HepG2 (cell line): ENCODE measurements around the gene ZNF683. TPM values are rescaled to one million over a fixed set of nuclear protein-coding genes. Genes with fewer than 3 reads are reported as not detected.
A peak's percentile ranks its signal among the peaks of the same experiment; 100 is the strongest.

Source experiments
- ATAC-seq: fragments of 200-7000 bp; cut with Tn5 transposase; 3 replicates; pipeline ENCODE4 v1.9.1; 2020; ENCODE audit warnings: mild to moderate bottlenecking, moderate library complexity
- BruUV-seq: library from RNA; stranded (reverse); fragments of 400-500 nt; replicated peaks from 2 replicates; lab custom pipeline; 2021; lab: Mats Ljungman, UMichigan
- CTCF ChIA-PET: fragments of 300-600 bp; formaldehyde crosslinking; extraction: SDS; loops from one replicate; lab custom pipeline; 2021; ENCODE audit warnings: low total read pairs, inconsistent platforms, low intra/inter-chr PET ratio; lab: Yijun Ruan, JAX
- POLR2A ChIA-PET: fragments of 350-600 bp; sonication (Branson Sonifier 250); formaldehyde crosslinking; loops from one replicate; lab custom pipeline; 2020; ENCODE audit warnings: antibody characterized with exemption, inconsistent platforms; lab: Yijun Ruan, JAX
- DNase-seq: peaks from one replicate; pipeline ENCODE4 v3.0.0-alpha.2; 2015; ENCODE audit warnings: low spot score
- FAIRE-seq: peaks from 3 replicates; lab custom pipeline; 2011; peaks lifted over from hg19 to GRCh38; lab: Jason Lieb, UNC
- H2AFZ ChIP-seq: one replicate; pipeline ENCODE4 v1.6.1; 2011; ENCODE audit warnings: low read length, inconsistent platforms
- H3K27ac ChIP-seq: fragments of 300-600 bp; 3 replicates; pipeline ENCODE4 v1.8.0; 2011; ENCODE audit warnings: mixed run types, mild to moderate bottlenecking, mixed read lengths, low read length, inconsistent platforms; ENCODE audit not compliant: insufficient read depth; ENCODE audit errors: extremely low read length
- H3K27me3 ChIP-seq, 2 experiments: fragments of 200-600 bp in 1 of 2; 2 replicates in 1 of 2; 3 replicates in 1 of 2; pipeline versions ENCODE4 v1.6.0 to v1.8.0; 2011; ENCODE audit warnings: low read length in 2 of 2, mild to moderate bottlenecking in 2 of 2, moderate library complexity in 2 of 2, inconsistent platforms in 1 of 2; ENCODE audit not compliant: insufficient read depth in 2 of 2, control insufficient read depth in 1 of 2
- H3K36me3 ChIP-seq, 2 experiments: fragments of 200-600 bp in 1 of 2; replicated peaks in 1 of 2; 2 replicates in 1 of 2; 3 replicates in 1 of 2; pipeline versions ENCODE4 v1.5.1 to v1.8.0; 2011; ENCODE audit warnings: low read length in 2 of 2, inconsistent platforms in 1 of 2; ENCODE audit not compliant: insufficient read depth in 2 of 2, control insufficient read depth in 1 of 2
- H3K4me1 ChIP-seq: 2 replicates; pipeline ENCODE4 v1.5.1; 2012; ENCODE audit warnings: low read length, inconsistent platforms; ENCODE audit not compliant: insufficient read depth
- H3K4me2 ChIP-seq: 2 replicates; pipeline ENCODE4 v1.6.0; 2011; ENCODE audit warnings: low read depth, low read length, inconsistent platforms
- H3K4me3 ChIP-seq, 3 experiments: fragments of 200-600 bp in 1 of 3; sonication (generic), shearing (Covaris generic) in 1 of 3; replicated peaks in 1 of 3; 2 replicates each; pipeline ENCODE4 v1.5.1; 2011 to 2016; ENCODE audit warnings: low read length in 3 of 3, inconsistent platforms in 2 of 3, low read depth in 2 of 3, mild to moderate bottlenecking in 2 of 3, control low read depth in 1 of 3, mixed read lengths in 1 of 3; ENCODE audit not compliant: insufficient read depth in 1 of 3
- H3K79me2 ChIP-seq: one replicate; pipeline ENCODE4 v1.6.1; 2011; ENCODE audit warnings: low read length, inconsistent platforms; ENCODE audit not compliant: insufficient read depth
- H3K9ac ChIP-seq: 2 replicates; pipeline ENCODE4 v1.6.0; 2011; ENCODE audit warnings: mild to moderate bottlenecking, low read depth, low read length, inconsistent platforms; ENCODE audit not compliant: insufficient read depth
- H3K9me3 ChIP-seq: 2 replicates; pipeline ENCODE4 v1.5.1; 2012; ENCODE audit warnings: mild to moderate bottlenecking, low read length
- H4K20me1 ChIP-seq: 2 replicates; pipeline ENCODE4 v1.6.0; 2011; ENCODE audit warnings: inconsistent platforms, mild to moderate bottlenecking, low read length, moderate library complexity; ENCODE audit not compliant: insufficient read depth
- DMAP1 ChIP-seq: IDR thresholded peaks from 2 replicates; pipeline ENCODE4 v1.6.1; 2016
- JUNB ChIP-seq: sonication (generic); formaldehyde crosslinking; IDR thresholded peaks from 2 replicates; pipeline ENCODE4 v1.8.0; 2022; ENCODE audit warnings: missing genetic modification reagents, mild to moderate bottlenecking, borderline replicate concordance
- PRMT3 ChIP-seq: sonication (generic); formaldehyde crosslinking; IDR thresholded peaks from 2 replicates; pipeline ENCODE4 v1.8.1; 2022; ENCODE audit warnings: low read depth, mild to moderate bottlenecking, moderate library complexity, missing genetic modification reagents, borderline replicate concordance
- STAG1 ChIP-seq: sonication (generic); formaldehyde crosslinking; IDR thresholded peaks from 2 replicates; pipeline ENCODE4 v1.4.0; 2020; ENCODE audit warnings: missing genetic modification reagents
- TBL1XR1 ChIP-seq: fragments of 150-350 bp; IDR thresholded peaks from 2 replicates; pipeline ENCODE4 v1.6.1; 2014; ENCODE audit warnings: borderline replicate concordance, low read length; ENCODE audit not compliant: partially characterized antibody
- ZBTB38 ChIP-seq: sonication (generic); formaldehyde crosslinking; IDR thresholded peaks from 2 replicates; pipeline ENCODE4 v1.5.1; 2020; ENCODE audit warnings: mild to moderate bottlenecking, missing genetic modification reagents
- WGBS: methylation state at CpG from one replicate; pipeline ENCODE4 v1.1.6; 2017; ENCODE audit warnings: low lambda C conversion rate; 5-methylcytosine and 5-hydroxymethylcytosine counted together
- in situ Hi-C: cut with HindIII; loops from 2 replicates; pipeline ENCODE4 v1.10.0; 2017; ENCODE audit warnings: low pct_unique_long_range_greater_than_20kb; ENCODE audit not compliant: extremely low pct_ligation_motif_present
- intact Hi-C: fragments of 100-400 bp; cut with micrococcal nuclease; formaldehyde crosslinking; loops from one replicate; pipeline ENCODE4 v1.10.0; 2022; ENCODE audit not compliant: unreplicated experiment
- polyA plus RNA-seq, 8 experiments: library from polyadenylated mRNA; depleted of rRNA in 3 of 8; stranded (reverse) in 7 of 8; unstranded in 1 of 8; fragments of >200 nt; fragmentation: Illumina TruSeq in 4 of 8; extraction: Trizol in 4 of 8; gene quantifications; 2 replicates each; pipeline versions ENCODE4 v1.2.1 to v1.2.3, GENCODE V29; 2011 to 2016; ENCODE audit warnings: low read depth in 4 of 8, missing spikeins in 1 of 8, mixed read lengths in 1 of 8; ENCODE audit not compliant: insufficient read depth in 1 of 8
- total RNA-seq, 5 experiments: library from RNA; depleted of rRNA; stranded (reverse); fragments of >200 nt; fragmentation: Illumina TruSeq; extraction: Trizol; gene quantifications; 2 replicates each; pipeline ENCODE4 v1.2.3, GENCODE V29; 2016; ENCODE audit warnings: low read depth in 1 of 5
- TF ChIP-seq, protein P1 (sequence below): sonication (generic); formaldehyde crosslinking; IDR thresholded peaks from 2 replicates; pipeline ENCODE4 v1.5.0; 2020; ENCODE audit warnings: mild to moderate bottlenecking, missing genetic modification reagents, moderate library complexity
- TF ChIP-seq, protein P2 (sequence below): sonication (generic); formaldehyde crosslinking; IDR thresholded peaks from 2 replicates; pipeline ENCODE4 v1.4.0; 2020; ENCODE audit warnings: mild to moderate bottlenecking, low read depth, missing genetic modification reagents
- TF ChIP-seq, protein P3 (sequence below): conservative IDR thresholded peaks from 2 replicates; pipeline ENCODE4 v1.6.1; 2018; ENCODE audit warnings: missing genetic modification reagents
- TF ChIP-seq, protein P4 (sequence below): sonication (generic); formaldehyde crosslinking; IDR thresholded peaks from 2 replicates; pipeline ENCODE4 v1.5.1; 2020; ENCODE audit warnings: mild to moderate bottlenecking, missing genetic modification reagents, moderate library complexity
- TF ChIP-seq, protein P5 (sequence below): sonication (generic); formaldehyde crosslinking; IDR thresholded peaks from 2 replicates; pipeline ENCODE4 v1.4.0; 2020; ENCODE audit warnings: missing genetic modification reagents
- TF ChIP-seq, protein P6 (sequence below): sonication (generic); formaldehyde crosslinking; IDR thresholded peaks from 2 replicates; pipeline ENCODE4 v1.4.0; 2020; ENCODE audit warnings: mild to moderate bottlenecking, missing genetic modification reagents

Gene ZNF683
- total and polyA plus RNA-seq, 2 of the 13 experiments (the other 11 are each of a cell fraction or from before 2014, with no cell fraction given), result not detected

DNA sequence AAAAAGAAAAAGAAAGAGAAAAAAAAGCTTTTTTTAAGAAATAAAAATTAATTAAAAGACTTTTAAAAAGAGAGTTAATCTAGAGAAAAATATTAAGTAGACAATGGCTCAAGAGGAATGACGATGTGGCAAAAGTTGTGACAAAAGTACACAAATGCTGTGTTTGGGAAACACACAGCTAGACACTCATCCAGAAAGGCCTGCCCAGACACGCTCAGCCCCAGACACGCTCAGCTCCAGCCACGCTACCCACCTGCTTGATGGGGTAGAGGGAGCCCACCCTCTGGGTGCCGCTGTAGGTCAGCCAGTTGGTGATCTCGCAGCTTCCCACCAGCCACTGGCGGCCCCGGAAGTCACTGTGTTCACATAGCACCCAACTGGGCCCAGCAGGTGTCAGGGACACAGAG lies 44.6 kb downstream of the ZNF683 start:
- H3K9ac ChIP-seq, result 0 out of 2 replicates have a peak overlapping the region, but pooled peaks have one; percentile 5
- intact Hi-C loops, result no loop called here
- no peak for FAIRE-seq
- no peak overlapping the region for H3K27ac ChIP-seq
- ChIA-PET POLR2A (interaction anchor here (1.1 to 2.7 kb wide), 4 partner anchors 23 to 48 kb away, joined by 3 to 12 read pairs (median 6); partner anchors contain the start of gene SH3BGRL3), CTCF (interaction anchor here (2.5 kb wide), 1 partner anchor 36 kb away, joined by 12 read pairs; no protein-coding TSS in a partner anchor)
- no peaks in the 10 kb centered on the region for H4K20me1 ChIP-seq
- no peaks in the 10 kb centered on the region for H3K9me3 ChIP-seq
- BruUV-seq, result no TSS peak
- no peak overlapping the region for H3K4me2 ChIP-seq
- 83% methylated on average over 5 of the region's 8 CpGs for WGBS
- DNase-seq, result no peak
- no peaks in the 10 kb centered on the region for H3K79me2 ChIP-seq
- no peak overlapping the region for H3K4me3 ChIP-seq
- ATAC-seq, result peak; percentile 65
- H3K27me3 ChIP-seq, result no peaks in the 10 kb centered on the region
- no peaks in the 10 kb centered on the region for H3K4me1 ChIP-seq
- in situ Hi-C loops, result no loop called here
- no peak overlapping the region for H2AFZ ChIP-seq
- H3K36me3 ChIP-seq, result no peaks in the 10 kb centered on the region
- TF ChIP-seq PRMT3 (CRISPR knock-in tag) (no peak), ZBTB38 (peak; percentile 71; the same call in 1 of the 2 replicates), DMAP1 (no peak), STAG1 (CRISPR knock-in tag) (peak; percentile 58), TBL1XR1 (no peak), JUNB (CRISPR knock-in tag) (no peak)
- TF ChIP-seq, protein P1, sequence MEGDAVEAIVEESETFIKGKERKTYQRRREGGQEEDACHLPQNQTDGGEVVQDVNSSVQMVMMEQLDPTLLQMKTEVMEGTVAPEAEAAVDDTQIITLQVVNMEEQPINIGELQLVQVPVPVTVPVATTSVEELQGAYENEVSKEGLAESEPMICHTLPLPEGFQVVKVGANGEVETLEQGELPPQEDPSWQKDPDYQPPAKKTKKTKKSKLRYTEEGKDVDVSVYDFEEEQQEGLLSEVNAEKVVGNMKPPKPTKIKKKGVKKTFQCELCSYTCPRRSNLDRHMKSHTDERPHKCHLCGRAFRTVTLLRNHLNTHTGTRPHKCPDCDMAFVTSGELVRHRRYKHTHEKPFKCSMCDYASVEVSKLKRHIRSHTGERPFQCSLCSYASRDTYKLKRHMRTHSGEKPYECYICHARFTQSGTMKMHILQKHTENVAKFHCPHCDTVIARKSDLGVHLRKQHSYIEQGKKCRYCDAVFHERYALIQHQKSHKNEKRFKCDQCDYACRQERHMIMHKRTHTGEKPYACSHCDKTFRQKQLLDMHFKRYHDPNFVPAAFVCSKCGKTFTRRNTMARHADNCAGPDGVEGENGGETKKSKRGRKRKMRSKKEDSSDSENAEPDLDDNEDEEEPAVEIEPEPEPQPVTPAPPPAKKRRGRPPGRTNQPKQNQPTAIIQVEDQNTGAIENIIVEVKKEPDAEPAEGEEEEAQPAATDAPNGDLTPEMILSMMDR (CRISPR knock-in tag), result peak; percentile 67
- TF ChIP-seq, protein P2, sequence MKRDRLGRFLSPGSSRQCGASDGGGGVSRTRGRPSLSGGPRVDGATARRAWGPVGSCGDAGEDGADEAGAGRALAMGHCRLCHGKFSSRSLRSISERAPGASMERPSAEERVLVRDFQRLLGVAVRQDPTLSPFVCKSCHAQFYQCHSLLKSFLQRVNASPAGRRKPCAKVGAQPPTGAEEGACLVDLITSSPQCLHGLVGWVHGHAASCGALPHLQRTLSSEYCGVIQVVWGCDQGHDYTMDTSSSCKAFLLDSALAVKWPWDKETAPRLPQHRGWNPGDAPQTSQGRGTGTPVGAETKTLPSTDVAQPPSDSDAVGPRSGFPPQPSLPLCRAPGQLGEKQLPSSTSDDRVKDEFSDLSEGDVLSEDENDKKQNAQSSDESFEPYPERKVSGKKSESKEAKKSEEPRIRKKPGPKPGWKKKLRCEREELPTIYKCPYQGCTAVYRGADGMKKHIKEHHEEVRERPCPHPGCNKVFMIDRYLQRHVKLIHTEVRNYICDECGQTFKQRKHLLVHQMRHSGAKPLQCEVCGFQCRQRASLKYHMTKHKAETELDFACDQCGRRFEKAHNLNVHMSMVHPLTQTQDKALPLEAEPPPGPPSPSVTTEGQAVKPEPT (CRISPR knock-in tag), result no peak
- TF ChIP-seq, protein P3, sequence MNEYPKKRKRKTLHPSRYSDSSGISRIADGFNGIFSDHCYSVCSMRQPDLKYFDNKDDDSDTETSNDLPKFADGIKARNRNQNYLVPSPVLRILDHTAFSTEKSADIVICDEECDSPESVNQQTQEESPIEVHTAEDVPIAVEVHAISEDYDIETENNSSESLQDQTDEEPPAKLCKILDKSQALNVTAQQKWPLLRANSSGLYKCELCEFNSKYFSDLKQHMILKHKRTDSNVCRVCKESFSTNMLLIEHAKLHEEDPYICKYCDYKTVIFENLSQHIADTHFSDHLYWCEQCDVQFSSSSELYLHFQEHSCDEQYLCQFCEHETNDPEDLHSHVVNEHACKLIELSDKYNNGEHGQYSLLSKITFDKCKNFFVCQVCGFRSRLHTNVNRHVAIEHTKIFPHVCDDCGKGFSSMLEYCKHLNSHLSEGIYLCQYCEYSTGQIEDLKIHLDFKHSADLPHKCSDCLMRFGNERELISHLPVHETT (CRISPR knock-in tag), result no peak
- TF ChIP-seq, protein P4, sequence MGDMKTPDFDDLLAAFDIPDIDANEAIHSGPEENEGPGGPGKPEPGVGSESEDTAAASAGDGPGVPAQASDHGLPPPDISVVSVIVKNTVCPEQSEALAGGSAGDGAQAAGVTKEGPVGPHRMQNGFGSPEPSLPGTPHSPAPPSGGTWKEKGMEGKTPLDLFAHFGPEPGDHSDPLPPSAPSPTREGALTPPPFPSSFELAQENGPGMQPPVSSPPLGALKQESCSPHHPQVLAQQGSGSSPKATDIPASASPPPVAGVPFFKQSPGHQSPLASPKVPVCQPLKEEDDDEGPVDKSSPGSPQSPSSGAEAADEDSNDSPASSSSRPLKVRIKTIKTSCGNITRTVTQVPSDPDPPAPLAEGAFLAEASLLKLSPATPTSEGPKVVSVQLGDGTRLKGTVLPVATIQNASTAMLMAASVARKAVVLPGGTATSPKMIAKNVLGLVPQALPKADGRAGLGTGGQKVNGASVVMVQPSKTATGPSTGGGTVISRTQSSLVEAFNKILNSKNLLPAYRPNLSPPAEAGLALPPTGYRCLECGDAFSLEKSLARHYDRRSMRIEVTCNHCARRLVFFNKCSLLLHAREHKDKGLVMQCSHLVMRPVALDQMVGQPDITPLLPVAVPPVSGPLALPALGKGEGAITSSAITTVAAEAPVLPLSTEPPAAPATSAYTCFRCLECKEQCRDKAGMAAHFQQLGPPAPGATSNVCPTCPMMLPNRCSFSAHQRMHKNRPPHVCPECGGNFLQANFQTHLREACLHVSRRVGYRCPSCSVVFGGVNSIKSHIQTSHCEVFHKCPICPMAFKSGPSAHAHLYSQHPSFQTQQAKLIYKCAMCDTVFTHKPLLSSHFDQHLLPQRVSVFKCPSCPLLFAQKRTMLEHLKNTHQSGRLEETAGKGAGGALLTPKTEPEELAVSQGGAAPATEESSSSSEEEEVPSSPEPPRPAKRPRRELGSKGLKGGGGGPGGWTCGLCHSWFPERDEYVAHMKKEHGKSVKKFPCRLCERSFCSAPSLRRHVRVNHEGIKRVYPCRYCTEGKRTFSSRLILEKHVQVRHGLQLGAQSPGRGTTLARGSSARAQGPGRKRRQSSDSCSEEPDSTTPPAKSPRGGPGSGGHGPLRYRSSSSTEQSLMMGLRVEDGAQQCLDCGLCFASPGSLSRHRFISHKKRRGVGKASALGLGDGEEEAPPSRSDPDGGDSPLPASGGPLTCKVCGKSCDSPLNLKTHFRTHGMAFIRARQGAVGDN, result peak; percentile 54
- TF ChIP-seq, protein P5, sequence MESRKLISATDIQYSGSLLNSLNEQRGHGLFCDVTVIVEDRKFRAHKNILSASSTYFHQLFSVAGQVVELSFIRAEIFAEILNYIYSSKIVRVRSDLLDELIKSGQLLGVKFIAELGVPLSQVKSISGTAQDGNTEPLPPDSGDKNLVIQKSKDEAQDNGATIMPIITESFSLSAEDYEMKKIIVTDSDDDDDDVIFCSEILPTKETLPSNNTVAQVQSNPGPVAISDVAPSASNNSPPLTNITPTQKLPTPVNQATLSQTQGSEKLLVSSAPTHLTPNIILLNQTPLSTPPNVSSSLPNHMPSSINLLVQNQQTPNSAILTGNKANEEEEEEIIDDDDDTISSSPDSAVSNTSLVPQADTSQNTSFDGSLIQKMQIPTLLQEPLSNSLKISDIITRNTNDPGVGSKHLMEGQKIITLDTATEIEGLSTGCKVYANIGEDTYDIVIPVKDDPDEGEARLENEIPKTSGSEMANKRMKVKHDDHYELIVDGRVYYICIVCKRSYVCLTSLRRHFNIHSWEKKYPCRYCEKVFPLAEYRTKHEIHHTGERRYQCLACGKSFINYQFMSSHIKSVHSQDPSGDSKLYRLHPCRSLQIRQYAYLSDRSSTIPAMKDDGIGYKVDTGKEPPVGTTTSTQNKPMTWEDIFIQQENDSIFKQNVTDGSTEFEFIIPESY (CRISPR knock-in tag), result peak; percentile 75
- TF ChIP-seq, protein P6, sequence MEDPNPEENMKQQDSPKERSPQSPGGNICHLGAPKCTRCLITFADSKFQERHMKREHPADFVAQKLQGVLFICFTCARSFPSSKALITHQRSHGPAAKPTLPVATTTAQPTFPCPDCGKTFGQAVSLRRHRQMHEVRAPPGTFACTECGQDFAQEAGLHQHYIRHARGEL (CRISPR knock-in tag), result no peak
